RPMI7951 (cell line): ENCODE results near the gene SRSF9. TPM values are rescaled to one million over a fixed set of nuclear protein-coding genes. Genes with fewer than 3 reads are reported as not detected.

Source experiments
- total RNA-seq: library from RNA; depleted of rRNA; stranded (reverse); fragments of >200 nt; shearing (Covaris generic); gene quantifications from 2 replicates; pipeline ENCODE4 v1.2.3, GENCODE V29; 2014; rRNA removed

The SRSF9 gene
- total RNA-seq, 1 experiment from 2014 or later: 172 TPM

Other genes with a start within 250 kb of the SRSF9 start
- gene PXN, start 204.0 kb downstream of the SRSF9 start, total RNA-seq: 51.0 and 57.9 TPM in 2 replicates
- under 0.01 TPM in 2 replicates for gene RNU4-2, start 177.8 kb downstream of the SRSF9 start, total RNA-seq
- under 0.01 TPM in 2 replicates for gene RNU4-1, start 176.5 kb downstream of the SRSF9 start, total RNA-seq
- gene SIRT4, start 167.4 kb downstream of the SRSF9 start, total RNA-seq: 1.9 and 2.2 TPM in 2 replicates
- gene PLA2G1B, start 142.0 kb downstream of the SRSF9 start, total RNA-seq: 1.1 TPM in 1 of 2 replicates, not detected in the other
- gene MSI1, start 100.6 kb downstream of the SRSF9 start, total RNA-seq: not detected in 2 replicates
- gene COX6A1, start 31.6 kb downstream of the SRSF9 start, total RNA-seq: 430 and 475 TPM in 2 replicates
- 26.9 and 33.5 TPM in 2 replicates for gene TRIAP1, start 23.4 kb downstream of the SRSF9 start, total RNA-seq
- 17.7 and 17.8 TPM in 2 replicates for gene GATC, start 23.3 kb downstream of the SRSF9 start, total RNA-seq
- 585 and 618 TPM in 2 replicates for gene DYNLL1, start 26.4 kb upstream of the SRSF9 start, total RNA-seq
- 32.3 and 34.1 TPM in 2 replicates for gene COQ5, start 59.4 kb upstream of the SRSF9 start, total RNA-seq
- 60.8 and 74.8 TPM in 2 replicates for gene RNF10, start 64.6 kb upstream of the SRSF9 start, total RNA-seq
- gene POP5, start 111.7 kb upstream of the SRSF9 start, total RNA-seq: 80.9 and 89.1 TPM in 2 replicates
- gene CABP1, start 170.9 kb upstream of the SRSF9 start, total RNA-seq: 0.10 TPM in 1 of 2 replicates, not detected in the other
- 80.7 and 87.7 TPM in 2 replicates for gene MLEC, start 217.4 kb upstream of the SRSF9 start, total RNA-seq
- 10.2 and 10.7 TPM in 2 replicates for gene UNC119B, start 240.7 kb upstream of the SRSF9 start, total RNA-seq